Mesodermal cell (in vitro differentiated cells): ENCODE measurements around the gene SAMD4B.
"Not testable (repeated sequence)": the region's sequence is repeated elsewhere in the genome, so short reads cannot be mapped to it uniquely, and the experiment has no call there.

Source experiments
- H3K27ac ChIP-seq: 2 replicates; pipeline ENCODE4 v1.7.0; 2013; ENCODE audit warnings: mild to moderate bottlenecking, low read depth, low read length, moderate library complexity; ENCODE audit not compliant: severe bottlenecking
- H3K36me3 ChIP-seq: 2 replicates; pipeline ENCODE4 v1.7.1; 2013; ENCODE audit warnings: mild to moderate bottlenecking, low read length, moderate library complexity; ENCODE audit not compliant: control insufficient read depth, insufficient read depth
- H3K4me1 ChIP-seq: one replicate; pipeline ENCODE4 v1.7.1; 2013; ENCODE audit warnings: mild to moderate bottlenecking, low read length; ENCODE audit not compliant: insufficient read depth, control insufficient read depth, poor library complexity, severe bottlenecking
- H3K4me3 ChIP-seq: 2 replicates; pipeline ENCODE4 v1.7.0; 2013; ENCODE audit warnings: low read length, control low read depth, mild to moderate bottlenecking; ENCODE audit not compliant: insufficient read depth, poor library complexity, severe bottlenecking; ENCODE audit errors: extremely low read depth
- H3K9me3 ChIP-seq: 2 replicates; pipeline ENCODE4 v1.7.1; 2013; ENCODE audit warnings: mild to moderate bottlenecking, low read length, moderate library complexity; ENCODE audit not compliant: control insufficient read depth
- WGBS, 2 experiments: methylation state at CpG; one replicate each; pipeline ENCODE4 v1.1.5; 2013; ENCODE audit warnings: missing lambda C conversion rate in 2 of 2; ENCODE audit not compliant: insufficient coverage in 2 of 2; 5-methylcytosine and 5-hydroxymethylcytosine counted together

Gene SAMD4B

DNA sequence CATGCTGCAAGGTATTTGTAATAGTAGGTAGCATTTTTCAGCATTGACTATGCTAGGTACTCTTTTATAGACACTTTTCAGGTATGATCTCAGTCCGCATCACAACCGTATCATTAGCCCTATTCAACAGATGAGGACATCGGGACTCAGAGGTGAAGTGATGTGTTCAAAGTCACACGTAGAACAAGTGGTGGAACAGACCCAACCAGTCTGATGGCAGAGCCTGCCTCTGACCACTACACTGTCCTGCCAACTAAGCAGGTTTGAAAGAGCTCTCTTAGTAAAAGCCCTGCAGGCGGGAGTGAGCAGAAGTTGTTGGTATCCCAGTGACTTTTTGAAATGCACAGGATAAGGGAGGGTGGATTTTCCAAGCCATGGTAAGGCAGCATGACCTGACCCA lies 28.5 kb downstream of the SAMD4B start:
- H3K9me3 ChIP-seq: no peaks in the 10 kb centered on the region
- 100% methylated on average over 2 to 5 of the region's 5 CpGs for WGBS, 2 experiments
- H3K36me3 ChIP-seq: peaks cover 93% of the 10 kb centered on the region
- H3K4me1 ChIP-seq: no peaks in the 10 kb centered on the region
- H3K4me3 ChIP-seq: no peak overlapping the region
- H3K27ac ChIP-seq: no peak overlapping the region

- H3K4me3 ChIP-seq: no peak overlapping the region
Measured at GRCh38 chr19:39372047-39372802, 30.0 kb downstream of the SAMD4B start.

GRCh38 chr19:39372941-39373340 lies 30.7 kb downstream of the SAMD4B start:
- H3K4me1 ChIP-seq: no peaks in the 10 kb centered on the region
- 94 to 100% methylated on average over 1 to 2 of the region's 2 CpGs for WGBS, 2 experiments
- H3K4me3 ChIP-seq: no peak overlapping the region
- H3K27ac ChIP-seq: no peak overlapping the region
- H3K9me3 ChIP-seq: no peaks in the 10 kb centered on the region
- H3K36me3 ChIP-seq: peaks cover 94% of the 10 kb centered on the region

More at GRCh38 chr19:39372047-39372802, 30.0 kb downstream of the SAMD4B start:
- H3K27ac ChIP-seq: no peak overlapping the region
- H3K4me1 ChIP-seq: no peaks in the 10 kb centered on the region
- 78 to 88% methylated on average over 5 to 8 of the region's 8 CpGs for WGBS, 2 experiments
- no peaks in the 10 kb centered on the region for H3K9me3 ChIP-seq
- H3K36me3 ChIP-seq: peaks cover 93% of the 10 kb centered on the region

- Histone ChIP-seq H3K36me3 (peaks cover 96% of the 10 kb centered on the region), H3K4me1 (no peaks in the 10 kb centered on the region), H3K9me3 (no peaks in the 10 kb centered on the region), H3K4me3 (no peak overlapping the region), H3K27ac (no peak overlapping the region)
Measured at GRCh38 chr19:39375929-39376328, 33.7 kb downstream of the SAMD4B start.

DNA sequence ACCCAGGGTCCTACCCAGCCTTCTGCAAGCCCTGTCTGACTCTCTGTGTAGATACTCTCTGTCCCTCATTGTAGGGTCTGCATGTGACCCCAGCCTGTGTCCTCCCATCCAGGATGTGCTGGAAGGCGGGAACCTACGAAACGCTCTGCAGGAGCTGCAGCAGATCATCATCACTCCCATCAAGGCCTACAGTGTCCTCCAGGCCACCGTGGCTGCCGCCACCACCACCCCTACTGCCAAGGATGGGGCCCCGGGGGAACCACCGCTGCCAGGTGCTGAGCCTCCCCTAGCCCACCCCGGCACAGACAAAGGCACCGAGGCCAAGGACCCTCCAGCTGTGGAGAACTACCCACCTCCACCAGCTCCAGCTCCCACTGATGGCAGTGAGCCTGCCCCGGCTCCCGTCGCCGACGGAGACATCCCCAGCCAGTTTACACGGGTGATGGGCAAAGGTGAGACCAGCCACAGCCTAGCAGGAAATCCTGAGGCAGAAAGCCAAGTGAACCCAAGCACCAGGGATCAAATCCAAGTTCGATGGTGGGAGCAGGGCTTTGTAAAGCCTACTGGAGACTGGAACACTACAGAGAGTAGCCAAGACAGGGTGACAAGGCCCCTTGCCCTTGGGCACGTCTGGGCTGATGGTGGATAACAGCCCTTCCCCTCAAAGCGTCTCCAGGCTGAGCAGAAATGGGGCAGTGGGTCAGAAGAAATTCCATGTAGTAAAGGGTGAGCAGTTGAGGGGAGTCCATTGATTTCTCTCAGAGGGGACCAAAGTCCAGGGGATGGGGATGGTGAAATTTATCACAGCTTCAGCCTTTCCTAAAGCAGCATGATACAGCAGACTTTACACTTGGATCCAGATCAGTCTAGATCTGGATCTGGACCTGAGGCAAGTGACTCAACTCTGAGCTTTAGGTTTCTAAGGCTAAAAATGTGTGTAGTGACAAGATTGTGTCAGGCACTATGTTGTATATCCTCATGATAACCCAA lies 35.4 kb downstream of the SAMD4B start:
- Histone ChIP-seq H3K9me3 (no peaks in the 10 kb centered on the region), H3K4me1 (no peaks in the 10 kb centered on the region), H3K27ac (no peak overlapping the region), H3K4me3 (no peak overlapping the region), H3K36me3 (peaks cover 93% of the 10 kb centered on the region)
- 95 to 99% methylated on average over 12 to 17 of the region's 18 CpGs for WGBS, 2 experiments

GRCh38 chr19:39379366-39379765 lies 37.1 kb downstream of the SAMD4B start:
- H3K9me3 ChIP-seq, H3K27ac ChIP-seq, H3K4me1 ChIP-seq, H3K4me3 ChIP-seq: not testable (repeated sequence)
- WGBS, 2 experiments: 100% methylated on average over 3 of the region's 4 CpGs; no CpG with 5 or more reads in 1 of the 2 experiments
- H3K36me3 ChIP-seq: peaks cover 96% of the 10 kb centered on the region

DNA sequence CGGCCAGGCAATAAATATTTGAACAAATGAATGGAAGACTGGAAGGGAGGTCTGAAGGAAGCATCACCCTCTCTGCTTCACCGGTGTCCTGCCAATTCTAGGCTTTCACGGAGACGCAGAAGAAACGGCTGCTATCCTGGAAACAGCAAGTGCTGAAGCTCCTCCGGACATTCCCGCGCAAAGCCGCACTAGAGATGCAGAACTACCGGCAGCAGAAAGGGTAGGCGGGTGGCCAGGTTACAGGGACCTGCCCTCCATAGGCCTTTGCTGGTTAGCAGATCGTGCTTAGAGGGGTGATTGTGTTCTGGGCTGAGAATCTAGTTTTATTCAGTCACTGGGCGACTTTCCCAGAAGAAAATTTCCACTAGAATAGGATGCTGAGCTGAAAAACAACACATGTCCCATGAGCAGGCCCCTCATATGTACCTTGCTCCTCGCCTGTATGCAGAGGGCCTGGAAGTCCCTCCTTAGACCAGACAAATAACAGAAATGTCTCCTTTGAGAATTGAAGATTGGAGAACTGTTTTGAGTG lies 37.7 kb downstream of the SAMD4B start:
- H3K4me3 ChIP-seq: no peak overlapping the region
- H3K36me3 ChIP-seq: peaks cover 96% of the 10 kb centered on the region
- no peak overlapping the region for H3K27ac ChIP-seq
- WGBS, 2 experiments: 98% methylated on average over 11 to 13 of the region's 14 CpGs
- H3K9me3 ChIP-seq: no peaks in the 10 kb centered on the region
- no peaks in the 10 kb centered on the region for H3K4me1 ChIP-seq

- WGBS, 2 experiments: 91 to 99% methylated on average over 4 to 14 of the region's 17 CpGs
- Histone ChIP-seq H3K27ac (no peak overlapping the region), H3K4me1 (peaks cover 2% of the 10 kb centered on the region), H3K9me3 (no peaks in the 10 kb centered on the region), H3K4me3 (no peak overlapping the region), H3K36me3 (peaks cover 96% of the 10 kb centered on the region)
Measured at GRCh38 chr19:39380521-39381502, 38.6 kb downstream of the SAMD4B start.

GRCh38 chr19:39381910-39382611 lies 39.8 kb downstream of the SAMD4B start:
- H3K36me3 ChIP-seq: peaks cover 96% of the 10 kb centered on the region
- H3K27ac ChIP-seq: no peak overlapping the region
- H3K4me1 ChIP-seq: peaks cover 3% of the 10 kb centered on the region
- WGBS, 2 experiments: 92% methylated on average over 8 to 9 of the region's 10 CpGs
- no peaks in the 10 kb centered on the region for H3K9me3 ChIP-seq
- H3K4me3 ChIP-seq: no peak overlapping the region
